ENCODE measurements around the gene CRACR2B. TPM values are rescaled to one million over a fixed set of nuclear protein-coding genes. Genes with fewer than 3 reads are reported as not detected.
A peak's percentile ranks its signal among the peaks of the same experiment; 100 is the strongest.

Gene CRACR2B
- total and polyA plus RNA-seq, 2 of the 8 experiments (the other 6 are each of a cell fraction or from before 2014, with no cell fraction given): 18.2 to 26.4 TPM

- TF ChIP-seq CTBP2 (IDR thresholded peaks at IDR 0.05; ENCODE audit: borderline replicate concordance, insufficient read depth, insufficient read length, low read length) (peak; percentile 90), JUND (IDR thresholded peaks at IDR 0.05; ENCODE audit: low read length) (no peak), SIX5 (IDR thresholded peaks at IDR 0.05; ENCODE audit: low read depth, low read length) (no peak), ASH2L (IDR thresholded peaks at IDR 0.05; ENCODE audit: low read length) (peak; percentile 74), RBBP5 (IDR thresholded peaks at IDR 0.05; ENCODE audit: borderline replicate concordance, low read depth, low read length) (peak; percentile 59; the same call in 1 of the 2 replicates), POLR2A (IDR thresholded peaks at IDR 0.05; ENCODE audit: control extremely low read depth in 1 of 2, low read depth in 2 of 2, low read length in 2 of 2) (no peak; a peak in 1 of 3 replicates), YY1 (IDR thresholded peaks at IDR 0.05; ENCODE audit: low read depth, low read length) (peak; percentile 80), JUN (IDR thresholded peaks at IDR 0.05; ENCODE audit: low read depth, low read length) (no peak), USF2 (IDR thresholded peaks at IDR 0.05; ENCODE audit: low read length) (no peak), TAF1 (IDR thresholded peaks at IDR 0.05; ENCODE audit: low read depth, low read length) (peak; percentile 63), MAX (IDR thresholded peaks at IDR 0.05) (peak; percentile 77), CBX8 (IDR thresholded peaks at IDR 0.05; ENCODE audit: borderline replicate concordance, low read depth, low read length) (no peak), KDM5A (IDR thresholded peaks at IDR 0.05; ENCODE audit: low read length) (no peak), TBP (IDR thresholded peaks at IDR 0.05; ENCODE audit: low read depth, low read length) (no peak), CTCF (IDR thresholded peaks at IDR 0.05; ENCODE audit: control extremely low read depth in 1 of 3, insufficient read depth in 1 of 3, low read depth in 1 of 3, low read length in 3 of 3) (peak in 1 of 3 experiments; percentile 8; a peak in 1 of 4 replicates), CEBPB (IDR thresholded peaks at IDR 0.05; ENCODE audit: low read depth, low read length) (no peak), CBX5 (IDR thresholded peaks at IDR 0.05; ENCODE audit: low read depth, low read length) (no peak), CHD2 (IDR thresholded peaks at IDR 0.05; ENCODE audit: low read length) (0 out of 2 replicates have a peak, but pooled peaks have one; percentile 6), EP300 (IDR thresholded peaks at IDR 0.05; ENCODE audit: borderline replicate concordance in 1 of 2, low read depth in 2 of 2, low read length in 2 of 2) (no peak), KDM1A (IDR thresholded peaks at IDR 0.05; ENCODE audit: borderline replicate concordance, low read length) (peak; percentile 13; the same call in 1 of the 2 replicates)
Observed at GRCh38 chr11:843818-844692, 16.3 kb downstream of the CRACR2B start (continued).

Data from H1 (cell line).